Inferior parietal cortex (tissue), 1 donor: Measurements from ENCODE around the gene GLB1L3.
A peak's percentile ranks its signal among the peaks of the same experiment; 100 is the strongest.

Experiments used
- DNase-seq: peaks from one replicate; pipeline ENCODE4 v3.0.0-alpha.2; 2016; ENCODE audit errors: extremely low spot score

The GLB1L3 gene, protein sequence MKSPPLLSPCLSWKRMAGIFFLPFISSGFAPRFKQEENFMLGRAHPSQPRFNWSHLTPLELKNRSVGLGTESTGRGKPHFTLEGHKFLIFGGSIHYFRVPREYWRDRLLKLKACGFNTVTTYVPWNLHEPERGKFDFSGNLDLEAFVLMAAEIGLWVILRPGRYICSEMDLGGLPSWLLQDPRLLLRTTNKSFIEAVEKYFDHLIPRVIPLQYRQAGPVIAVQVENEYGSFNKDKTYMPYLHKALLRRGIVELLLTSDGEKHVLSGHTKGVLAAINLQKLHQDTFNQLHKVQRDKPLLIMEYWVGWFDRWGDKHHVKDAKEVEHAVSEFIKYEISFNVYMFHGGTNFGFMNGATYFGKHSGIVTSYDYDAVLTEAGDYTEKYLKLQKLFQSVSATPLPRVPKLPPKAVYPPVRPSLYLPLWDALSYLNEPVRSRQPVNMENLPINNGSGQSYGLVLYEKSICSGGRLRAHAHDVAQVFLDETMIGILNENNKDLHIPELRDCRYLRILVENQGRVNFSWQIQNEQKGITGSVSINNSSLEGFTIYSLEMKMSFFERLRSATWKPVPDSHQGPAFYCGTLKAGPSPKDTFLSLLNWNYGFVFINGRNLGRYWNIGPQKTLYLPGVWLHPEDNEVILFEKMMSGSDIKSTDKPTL

DNA sequence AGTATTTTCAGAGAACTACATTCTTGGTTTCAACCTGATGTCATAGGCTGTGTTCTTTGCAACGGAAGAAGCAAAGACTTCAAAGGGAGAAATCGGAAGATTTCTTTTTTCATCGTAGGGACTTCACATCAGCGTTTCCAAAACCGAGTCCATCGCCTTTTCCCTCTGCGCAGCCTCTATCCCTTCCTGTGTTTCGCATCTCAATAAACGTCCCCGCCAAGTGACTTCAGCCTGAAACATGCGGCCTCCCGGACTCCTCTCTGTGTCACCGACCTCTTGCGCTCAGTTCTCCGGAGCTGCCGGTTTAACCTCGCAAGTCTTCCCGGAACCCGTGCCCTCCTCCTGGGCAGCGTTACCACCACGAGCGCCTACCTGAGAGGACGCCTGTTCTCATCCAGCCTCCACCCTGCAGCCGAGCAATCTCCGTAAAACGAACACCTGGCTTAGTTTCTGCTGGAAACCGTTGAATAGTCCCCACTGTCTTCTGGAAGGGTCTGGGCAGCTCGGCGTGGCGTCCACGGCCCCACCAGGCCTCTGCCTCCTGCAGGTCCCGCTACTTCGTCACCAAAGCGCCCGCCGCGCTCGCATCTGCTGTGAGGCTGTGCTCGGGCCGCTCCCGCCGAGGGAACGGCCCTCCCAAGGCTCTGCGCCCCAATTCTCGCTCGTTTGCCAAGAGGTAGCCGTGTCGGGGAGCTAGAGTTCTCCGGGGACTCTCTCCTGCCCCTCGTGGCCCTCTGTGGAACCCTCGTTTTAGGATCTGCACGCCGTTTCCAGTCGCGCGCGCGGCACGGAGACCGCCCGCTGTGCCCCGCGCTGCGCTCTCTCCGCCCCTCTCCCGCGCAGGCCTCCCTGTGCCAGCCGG is at the start of gene GLB1L3:
TSS of gene GLB1L3 (plus strand) at position 846 of the 862 bp plus-strand sequence. CDS start 362 bp downstream, outside the sequence.
- peak; percentile 55 for DNase-seq

GRCh38 chr11:134226806-134227325 is 49.3 kb upstream of the GLB1L3 start:
- DNase-seq, result no peak

- DNase-seq, result no peak
Measured at GRCh38 chr11:134228625-134229024, 47.6 kb upstream of the GLB1L3 start.

GRCh38 chr11:134229126-134229790 is 46.9 kb upstream of the GLB1L3 start:
- DNase-seq, result no peak

GRCh38 chr11:134230339-134230738 is 45.8 kb upstream of the GLB1L3 start:
- DNase-seq, result no peak

- no peak for DNase-seq
Measured at GRCh38 chr11:134231958-134232659, 44.1 kb upstream of the GLB1L3 start.

DNA sequence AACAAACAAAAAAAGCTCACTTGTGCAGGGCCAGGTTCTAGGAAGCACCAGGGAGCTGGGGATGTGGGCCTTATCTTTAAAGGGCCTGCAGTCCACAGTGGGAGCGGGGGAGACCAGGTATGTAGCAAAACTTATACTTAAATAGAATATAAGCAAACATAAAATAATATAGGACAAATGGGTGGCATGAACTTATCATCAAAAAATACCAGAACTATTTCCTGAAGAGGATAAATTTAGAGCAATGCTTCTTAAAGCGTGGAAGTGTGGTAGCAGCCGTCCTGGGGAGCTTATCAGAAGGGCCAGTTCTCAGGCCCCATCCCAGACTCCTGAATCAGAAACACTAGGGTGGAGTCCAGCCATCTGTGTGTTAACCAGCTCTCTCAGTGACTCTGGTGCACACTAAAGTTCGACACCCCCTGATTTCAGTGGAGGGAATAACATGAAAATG is 42.4 kb upstream of the GLB1L3 start:
- DNase-seq, result no peak

GRCh38 chr11:134235399-134235798 is 40.8 kb upstream of the GLB1L3 start:
- no peak for DNase-seq

GRCh38 chr11:134236834-134237556 is 39.2 kb upstream of the GLB1L3 start:
- no peak for DNase-seq

GRCh38 chr11:134237557-134237922 is 38.6 kb upstream of the GLB1L3 start:
- DNase-seq, result no peak

DNA sequence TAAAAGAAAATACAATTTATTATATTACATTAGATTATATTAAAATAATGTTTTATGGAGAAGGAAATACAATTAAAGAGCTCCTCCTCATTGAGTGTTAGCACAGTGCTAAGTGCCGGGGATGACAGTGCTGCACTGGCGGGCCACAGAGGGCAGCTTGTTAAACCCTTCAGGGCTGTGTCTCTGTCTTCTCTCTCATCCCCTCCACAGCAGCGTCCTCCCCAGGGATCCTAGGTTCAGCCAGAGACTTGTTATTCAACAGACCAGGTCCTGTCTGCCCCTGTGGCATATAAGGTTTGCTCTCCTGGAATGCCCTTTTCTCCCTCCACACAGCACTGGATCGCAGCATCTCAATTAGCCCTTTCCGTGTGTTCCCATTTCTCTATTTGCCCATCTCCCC is 37.2 kb upstream of the GLB1L3 start:
- no peak for DNase-seq

GRCh38 chr11:134240592-134240991 is 35.6 kb upstream of the GLB1L3 start:
- no peak for DNase-seq

- no peak for DNase-seq
Measured at GRCh38 chr11:134242376-134242775, 33.8 kb upstream of the GLB1L3 start.

- no peak for DNase-seq
Measured at GRCh38 chr11:134243913-134244312, 32.3 kb upstream of the GLB1L3 start.

DNA sequence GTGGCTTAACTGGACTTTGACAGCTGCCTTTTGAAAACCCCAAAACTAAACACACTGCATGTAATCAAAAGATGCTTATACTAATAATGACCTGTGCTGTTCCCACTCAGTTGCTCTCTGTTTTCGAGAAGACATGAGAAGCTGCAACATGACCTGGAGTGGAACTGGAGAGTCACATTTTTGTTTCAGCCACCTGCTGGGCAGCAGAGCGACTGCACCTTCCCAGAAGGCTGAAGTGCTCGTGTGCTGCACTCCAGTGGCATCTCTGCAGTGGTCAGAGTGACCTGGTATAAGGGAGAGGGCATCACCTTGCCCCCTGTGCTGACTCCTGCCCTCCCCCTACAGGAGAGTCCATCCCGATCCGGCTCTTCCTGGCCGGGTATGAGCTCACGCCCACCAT is 31.6 kb upstream of the GLB1L3 start:
- DNase-seq, result no peak

GRCh38 chr11:134245434-134245833 is 30.7 kb upstream of the GLB1L3 start:
- DNase-seq, result no peak

DNA sequence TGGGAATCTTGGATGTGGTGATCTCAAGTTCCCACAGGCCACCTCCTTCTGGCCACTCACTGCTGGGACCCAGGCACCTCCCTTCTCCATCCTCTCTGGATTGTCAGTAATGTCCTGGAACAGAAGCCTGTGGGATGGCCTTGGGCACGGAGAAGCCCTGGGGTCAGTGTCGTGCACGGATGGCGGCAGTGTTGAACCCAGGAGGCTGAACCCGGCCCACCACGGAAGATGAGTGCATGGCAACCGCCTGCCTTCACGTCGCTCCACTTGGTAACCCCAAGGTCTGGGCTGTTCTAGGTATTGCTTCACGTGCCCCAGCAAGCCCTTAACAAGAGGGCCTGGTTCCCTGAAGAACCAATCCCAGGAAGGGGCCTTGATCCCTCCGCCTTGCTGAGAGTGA is 30.1 kb upstream of the GLB1L3 start:
- no peak for DNase-seq

GRCh38 chr11:134246678-134247077 is 29.5 kb upstream of the GLB1L3 start:
- no peak for DNase-seq

DNA sequence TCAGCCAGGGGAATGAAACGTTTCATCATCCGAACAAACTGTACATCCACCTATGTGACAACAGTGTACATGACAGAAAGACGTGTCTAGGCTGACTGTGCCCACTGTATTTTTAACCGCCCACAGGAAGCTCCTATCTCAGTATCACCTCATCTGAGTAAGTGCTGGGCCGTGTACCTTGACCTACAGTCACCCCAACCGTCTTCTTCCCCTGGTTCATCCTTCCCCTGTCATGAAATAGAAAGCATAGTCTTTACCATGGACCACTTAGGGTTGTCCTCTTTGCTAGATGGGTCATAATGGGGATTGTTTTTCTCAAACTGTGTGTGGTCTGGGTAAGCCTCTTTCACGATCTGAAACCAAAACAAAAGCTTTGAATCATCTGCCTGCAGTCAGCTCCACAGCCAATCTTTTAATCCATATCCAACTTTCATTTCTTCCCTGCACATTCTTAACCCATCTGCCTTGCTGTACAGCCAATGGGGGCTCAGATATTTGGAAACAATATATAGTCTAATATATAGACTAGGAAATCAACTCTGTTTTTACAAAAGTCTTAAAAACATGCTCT is 27.2 kb upstream of the GLB1L3 start:
- no peak for DNase-seq

- no peak for DNase-seq
Measured at GRCh38 chr11:134250246-134250645, 25.9 kb upstream of the GLB1L3 start.
